H9 (cell line): Measurements from ENCODE around the gene SP5. TPM values are rescaled to one million over a fixed set of nuclear protein-coding genes. Genes with fewer than 3 reads are reported as not detected.

ENCODE experiments used
- DNase-seq: peaks from one replicate; pipeline ENCODE4 v3.0.0-alpha.2; 2017
- H2AFZ ChIP-seq: one replicate; pipeline ENCODE4 v1.6.1; 2013; ENCODE audit warnings: mild to moderate bottlenecking, low read length, control low read depth, moderate library complexity
- H2AK5ac ChIP-seq: 2 replicates; pipeline ENCODE4 v1.6.1; 2013; ENCODE audit warnings: low read length, control low read depth, mixed read lengths; ENCODE audit not compliant: insufficient read length
- H2BK120ac ChIP-seq: one replicate; pipeline ENCODE4 v1.6.1; 2013; ENCODE audit warnings: low read depth, mild to moderate bottlenecking, low read length, control low read depth, inconsistent platforms; ENCODE audit not compliant: poor library complexity, severe bottlenecking
- H2BK12ac ChIP-seq: 2 replicates; pipeline ENCODE4 v1.6.1; 2013; ENCODE audit warnings: low read length, control low read depth, mixed read lengths, low read depth; ENCODE audit not compliant: insufficient read length
- H2BK15ac ChIP-seq: 2 replicates; pipeline ENCODE4 v1.6.1; 2013; ENCODE audit warnings: low read depth, low read length, control low read depth
- H2BK20ac ChIP-seq: one replicate; pipeline ENCODE4 v1.6.1; 2013; ENCODE audit warnings: low read depth, mild to moderate bottlenecking, low read length, control low read depth, inconsistent platforms; ENCODE audit not compliant: poor library complexity, severe bottlenecking
- H2BK5ac ChIP-seq: 2 replicates; pipeline ENCODE4 v1.6.1; 2013; ENCODE audit warnings: low read length, control low read depth, mixed read lengths; ENCODE audit not compliant: insufficient read length
- H3K14ac ChIP-seq: 2 replicates; pipeline ENCODE4 v1.6.1; 2013; ENCODE audit warnings: low read length, control low read depth; ENCODE audit not compliant: insufficient read depth
- H3K18ac ChIP-seq: 2 replicates; pipeline ENCODE4 v1.6.1; 2013; ENCODE audit warnings: low read depth, mild to moderate bottlenecking, mixed read lengths, low read length, control low read depth; ENCODE audit not compliant: insufficient read length
- H3K23ac ChIP-seq: 2 replicates; pipeline ENCODE4 v1.6.1; 2013; ENCODE audit warnings: low read length, control low read depth, mixed read lengths, low read depth; ENCODE audit not compliant: insufficient read length
- H3K23me2 ChIP-seq: 2 replicates; pipeline ENCODE4 v1.6.1; 2013; ENCODE audit warnings: low read depth, mild to moderate bottlenecking, mixed read lengths, low read length, control low read depth; ENCODE audit not compliant: insufficient read length, poor library complexity, severe bottlenecking
- H3K27ac ChIP-seq: 2 replicates; pipeline ENCODE4 v1.5.1; 2013; ENCODE audit warnings: low read length, control low read depth, mixed read lengths, low read depth; ENCODE audit not compliant: insufficient read length
- H3K27me3 ChIP-seq: 2 replicates; pipeline ENCODE4 v1.6.1; 2013; ENCODE audit warnings: low read length, control low read depth, inconsistent platforms; ENCODE audit not compliant: insufficient read depth
- H3K4ac ChIP-seq: 2 replicates; pipeline ENCODE4 v1.6.1; 2013; ENCODE audit warnings: low read depth, mild to moderate bottlenecking, control low read depth, inconsistent platforms, low read length, moderate library complexity
- H3K4me1 ChIP-seq: 2 replicates; pipeline ENCODE4 v1.6.1; 2013; ENCODE audit warnings: low read length, control low read depth, inconsistent platforms; ENCODE audit not compliant: insufficient read depth
- H3K4me2 ChIP-seq: 2 replicates; pipeline ENCODE4 v1.6.1; 2013; ENCODE audit warnings: low read length, control low read depth, mixed read lengths; ENCODE audit not compliant: insufficient read length, insufficient read depth
- H3K56ac ChIP-seq: 2 replicates; pipeline ENCODE4 v1.6.1; 2013; ENCODE audit warnings: low read depth, mild to moderate bottlenecking, mixed read lengths, low read length, control low read depth; ENCODE audit not compliant: insufficient read length
- H3K79me1 ChIP-seq: 2 replicates; pipeline ENCODE4 v1.6.1; 2013; ENCODE audit warnings: low read depth, mild to moderate bottlenecking, moderate library complexity, low read length, control low read depth, inconsistent platforms; ENCODE audit not compliant: insufficient read depth, poor library complexity, severe bottlenecking
- H3K79me2 ChIP-seq: 2 replicates; pipeline ENCODE4 v1.6.1; 2013; ENCODE audit warnings: low read length, control low read depth, inconsistent platforms; ENCODE audit not compliant: insufficient read depth
- H3K9ac ChIP-seq: 2 replicates; pipeline ENCODE4 v1.6.1; 2013; ENCODE audit warnings: low read length, control low read depth, mixed read lengths; ENCODE audit not compliant: insufficient read length; ENCODE audit errors: extremely low read depth
- H3K9me3 ChIP-seq: one replicate; pipeline ENCODE4 v1.6.1; 2013; ENCODE audit warnings: low read depth, low read length, inconsistent platforms; ENCODE audit not compliant: control insufficient read depth
- H3T11ph ChIP-seq: one replicate; pipeline ENCODE4 v1.6.1; 2013; ENCODE audit warnings: mild to moderate bottlenecking, low read length, control low read depth, inconsistent platforms
- H4K20me1 ChIP-seq: one replicate; pipeline ENCODE4 v1.6.1; 2013; ENCODE audit not compliant: control insufficient read depth, insufficient read length, insufficient read depth
- H4K5ac ChIP-seq: 2 replicates; pipeline ENCODE4 v1.6.1; 2013; ENCODE audit warnings: low read depth, mild to moderate bottlenecking, mixed read lengths, low read length, control low read depth; ENCODE audit not compliant: insufficient read length
- H4K8ac ChIP-seq: replicated peaks from 2 replicates; pipeline ENCODE4 v1.6.1; 2013; ENCODE audit warnings: low read length, control low read depth, mixed read lengths, low read depth; ENCODE audit not compliant: insufficient read length
- H4K91ac ChIP-seq: 2 replicates; pipeline ENCODE4 v1.6.1; 2013; ENCODE audit warnings: low read depth, mild to moderate bottlenecking, moderate library complexity, mixed read lengths, low read length, control low read depth; ENCODE audit not compliant: insufficient read length
- H3K27ac Mint-ChIP-seq, 3 experiments: 2 replicates in 2 of 3; 3 replicates in 1 of 3; pipeline ENCODE4 v1.8.0; 2020 to 2021; ENCODE audit warnings: mixed read lengths in 3 of 3, mild to moderate bottlenecking in 1 of 3, moderate library complexity in 1 of 3
- H3K27me3 Mint-ChIP-seq: 2 replicates; pipeline ENCODE4 v1.8.0; 2021; ENCODE audit warnings: low read depth, mild to moderate bottlenecking, moderate library complexity, mixed read lengths
- H3K36me3 Mint-ChIP-seq, 3 experiments: 2 replicates in 2 of 3; 3 replicates in 1 of 3; pipeline ENCODE4 v1.8.0; 2020 to 2021; ENCODE audit warnings: low read depth in 3 of 3, mixed read lengths in 3 of 3; ENCODE audit not compliant: insufficient read depth in 1 of 3
- H3K4me1 Mint-ChIP-seq, 2 experiments: 2 replicates each; pipeline ENCODE4 v1.8.0; 2020; ENCODE audit warnings: mixed read lengths in 2 of 2
- H3K4me3 Mint-ChIP-seq, 2 experiments: 2 replicates in 1 of 2; 3 replicates in 1 of 2; pipeline ENCODE4 v1.8.0; 2020 to 2021; ENCODE audit warnings: mild to moderate bottlenecking in 2 of 2, mixed read lengths in 2 of 2, moderate library complexity in 1 of 2
- H3K9me3 Mint-ChIP-seq, 2 experiments: 2 replicates in 1 of 2; 3 replicates in 1 of 2; pipeline ENCODE4 v1.8.0; 2020; ENCODE audit warnings: mild to moderate bottlenecking in 2 of 2, mixed read lengths in 2 of 2, moderate library complexity in 1 of 2
- CTCF ChIP-seq: fragments of 200-600 bp; sonication (generic); conservative IDR thresholded peaks from 3 replicates; pipeline ENCODE4 v1.8.0; 2021; ENCODE audit warnings: antibody characterized with exemption, mild to moderate bottlenecking
- WGBS: extraction: QIAGEN DNeasy Blood & Tissue Kit; methylation state at CpG from one replicate; pipeline ENCODE4 v1.1.7; 2013; ENCODE audit warnings: missing lambda C conversion rate, low lambda C conversion rate, mixed read lengths; ENCODE audit not compliant: insufficient read length; ENCODE audit errors: extremely low coverage; 5-methylcytosine and 5-hydroxymethylcytosine counted together
- total RNA-seq: library from RNA; stranded (reverse); gene quantifications from 2 replicates; pipeline ENCODE4 v1.2.1, GENCODE V29; 2021

Gene SP5
- total RNA-seq, 1 experiment from 2014 or later = 1.7 TPM

DNA sequence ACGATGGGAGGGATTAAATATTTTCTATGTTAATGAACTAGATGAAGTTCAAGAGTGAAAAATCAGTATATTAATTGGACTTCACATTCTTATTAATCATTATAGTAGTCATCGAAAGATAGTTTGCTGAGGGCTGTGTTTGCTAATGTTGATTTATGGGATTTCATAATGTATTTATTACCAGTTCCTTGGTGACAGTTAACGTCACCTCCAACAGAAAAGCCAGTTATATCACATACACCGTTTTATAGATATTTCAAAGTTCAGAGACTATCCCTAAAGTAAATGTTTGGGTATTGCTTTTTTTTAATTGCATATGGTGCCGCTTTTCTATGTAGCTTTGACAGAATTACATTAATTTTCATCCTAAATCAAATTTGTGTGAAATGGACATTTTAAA lies 49.4 kb upstream of the SP5 start:
- no peak for DNase-seq
- Histone ChIP-seq H3K4ac (no peak overlapping the region), H3K4me2 (no peak overlapping the region), H2AK5ac (no peak overlapping the region), H3K14ac (no peak overlapping the region), H3K23ac (no peak overlapping the region), H4K20me1 (no peaks in the 10 kb centered on the region), H3K9ac (no peak overlapping the region), H2AFZ (no peak overlapping the region), H3K23me2 (no peaks in the 10 kb centered on the region), H3K9me3 (no peaks in the 10 kb centered on the region), H2BK15ac (no peak overlapping the region), H4K5ac (no peak overlapping the region), H3K4me1 (no peaks in the 10 kb centered on the region), H3K27me3 (no peaks in the 10 kb centered on the region), H3K79me2 (no peaks in the 10 kb centered on the region), H3K27ac (no peak overlapping the region), H3K56ac (no peak overlapping the region), H4K8ac (no peak overlapping the region), H4K91ac (no peak overlapping the region), H3K18ac (no peak overlapping the region), H2BK12ac (no peak overlapping the region), H2BK120ac (no peak overlapping the region), H3K79me1 (no peaks in the 10 kb centered on the region), H2BK20ac (no peak overlapping the region), H2BK5ac (no peak overlapping the region), H3T11ph (no peak overlapping the region)
- WGBS = 100% methylated on average over 1 of the region's 5 CpGs
- Mint-ChIP-seq H3K27ac (no peak overlapping the region), H3K36me3 (no peaks in the 10 kb centered on the region), H3K27me3 (no peaks in the 10 kb centered on the region), H3K9me3 (no peaks in the 10 kb centered on the region), H3K4me1 (no peaks in the 10 kb centered on the region), H3K4me3 (no peak overlapping the region)
- TF ChIP-seq CTCF = no peak
